SW 1271 (cell line): ENCODE data around the gene MEGF11.
"Not testable (repeated sequence)": the region's sequence is repeated elsewhere in the genome, so short reads cannot be mapped to it uniquely, and the experiment has no call there.

Experiments used
- DNase-seq, 2 experiments: peaks; one replicate each; lab custom pipeline; 2025; lab: John Stamatoyannopoulos, UW

MEGF11 gene

DNA sequence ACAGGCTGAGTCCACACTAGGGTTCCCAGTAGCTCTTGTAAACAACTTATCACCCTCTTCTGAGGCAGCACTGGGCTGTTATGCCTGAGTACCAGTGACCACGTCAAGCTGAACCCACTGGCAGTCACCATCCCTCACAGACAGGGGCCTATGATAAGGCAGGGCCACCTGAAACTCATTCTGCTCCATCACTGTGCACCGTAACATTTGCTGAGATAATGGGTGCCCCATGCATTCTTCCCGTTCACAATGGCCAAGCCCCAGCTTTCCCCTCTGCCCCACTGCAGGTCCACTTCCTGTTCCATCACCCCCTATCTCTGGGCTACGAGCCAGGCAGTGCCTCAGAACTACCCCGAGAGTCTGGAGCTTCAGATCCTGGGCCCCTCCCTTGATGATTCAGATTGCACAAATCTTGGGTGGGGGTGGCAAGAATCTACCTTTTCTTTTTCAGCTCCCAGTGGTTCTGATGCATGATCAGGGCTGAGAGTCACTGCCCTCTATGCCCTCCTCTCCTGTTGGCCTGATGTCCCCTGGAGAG is 226.2 kb downstream of the MEGF11 start:
- DNase-seq, result no peak

DNA sequence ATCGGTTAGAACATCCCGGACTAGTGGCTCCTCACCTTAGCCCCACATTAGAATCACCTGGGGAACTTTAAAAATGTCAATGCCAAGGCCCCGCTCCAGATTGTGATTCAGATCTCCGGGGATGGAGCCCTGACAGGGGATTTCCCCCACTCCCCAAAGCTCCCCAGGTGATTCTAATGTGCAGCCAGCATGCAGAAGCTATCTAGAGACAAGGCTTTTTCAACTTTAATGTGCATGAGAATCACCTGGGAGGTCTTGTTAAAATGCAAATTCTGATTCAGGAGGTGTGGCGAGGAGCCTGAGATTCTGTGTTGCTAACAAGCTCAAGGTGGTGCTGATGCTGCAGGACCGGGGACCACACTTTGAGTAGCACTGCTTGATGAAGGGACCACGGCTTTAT is 227.6 kb downstream of the MEGF11 start:
- no peak for DNase-seq

DNA sequence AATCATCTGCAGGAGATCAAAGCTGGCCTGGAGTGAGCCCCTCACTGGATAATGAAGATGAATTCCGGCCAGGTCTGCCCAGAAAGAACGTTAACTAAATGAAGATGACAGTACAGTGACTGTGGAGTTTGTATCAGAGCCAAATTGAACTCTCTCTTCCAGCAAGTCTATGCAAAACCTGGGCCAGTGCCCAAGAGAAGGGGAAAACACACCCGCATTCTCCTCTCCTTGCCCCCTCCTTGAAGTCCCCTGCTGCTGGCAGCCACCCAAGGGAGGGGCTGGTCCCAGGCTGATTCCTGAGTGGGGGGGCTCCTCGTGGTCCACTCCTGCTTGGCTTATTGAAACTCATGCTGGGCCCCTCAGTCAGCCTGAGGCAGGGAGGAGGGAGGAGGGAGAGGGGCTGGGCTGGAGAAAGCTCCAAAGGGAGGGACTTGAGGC is 228.5 kb downstream of the MEGF11 start:
- no peak for DNase-seq

DNA sequence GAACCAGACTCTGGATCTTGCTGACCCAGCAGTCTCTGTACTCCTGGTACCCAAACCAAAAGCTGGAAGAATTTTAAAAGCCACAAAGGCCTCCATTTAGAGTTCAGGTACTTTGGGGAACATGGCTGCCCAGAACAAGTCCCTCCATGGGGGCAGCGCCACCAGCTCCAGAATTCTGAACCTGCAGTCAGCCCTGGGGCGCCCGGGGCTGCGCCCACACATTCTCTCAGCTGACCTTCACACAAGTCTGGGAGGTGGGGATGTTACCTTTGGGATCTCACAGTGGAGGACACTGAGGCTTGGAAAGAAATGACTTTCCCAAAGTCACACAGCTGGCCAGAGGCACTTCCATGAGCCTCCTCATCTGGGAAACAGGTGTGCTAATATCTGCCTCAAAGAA is 229.4 kb downstream of the MEGF11 start:
- no peak for DNase-seq

DNA sequence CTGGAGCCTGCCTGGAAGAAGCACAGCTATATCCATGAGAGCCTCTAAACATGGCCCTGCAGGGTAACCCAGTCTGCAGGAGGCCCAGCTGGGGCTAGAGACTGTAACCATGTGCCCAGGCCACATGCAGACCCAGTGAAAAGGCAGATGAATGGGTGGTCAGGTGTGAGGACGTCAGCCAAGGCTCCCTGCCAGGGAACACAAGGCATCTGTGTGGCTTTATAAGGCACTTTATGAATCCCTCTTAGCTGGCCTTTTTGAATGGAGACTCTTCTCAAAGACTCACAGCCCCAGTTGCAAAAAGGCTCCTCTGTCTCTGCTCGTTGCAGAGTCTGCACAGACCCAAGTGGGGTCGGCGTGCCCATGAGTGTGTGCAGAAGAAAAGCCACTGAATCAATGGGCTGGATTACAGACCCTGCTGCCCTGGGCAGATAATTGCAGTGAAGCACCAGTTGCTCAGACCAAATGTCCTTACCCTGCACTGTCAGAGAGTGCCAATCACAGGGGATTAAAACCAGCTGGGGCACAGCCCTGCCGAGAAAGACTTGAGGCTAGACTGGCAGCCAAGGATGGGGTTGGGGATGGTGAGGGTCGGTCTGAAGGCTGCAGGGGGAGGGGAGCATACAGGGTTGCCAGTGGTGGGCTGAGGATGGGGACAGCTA is 230.1 kb downstream of the MEGF11 start:
- no peak for DNase-seq

DNA sequence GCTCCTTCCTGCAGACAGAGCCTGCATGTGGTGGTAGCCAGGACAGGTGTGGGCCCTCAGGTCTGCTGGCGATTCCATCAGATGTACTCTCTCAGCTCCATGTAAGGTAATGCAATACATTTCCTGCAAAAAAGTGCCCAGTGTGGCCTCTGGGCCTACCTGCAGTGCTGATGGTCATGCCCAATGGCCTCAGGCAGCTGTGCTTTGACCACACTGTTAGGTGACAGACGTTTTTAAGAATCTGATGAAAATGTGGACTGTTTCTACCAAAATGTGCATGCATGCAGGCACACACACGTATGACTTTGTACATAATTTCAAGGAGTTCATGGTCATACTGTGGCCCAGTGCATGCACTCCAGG is 231.4 kb downstream of the MEGF11 start:
- DNase-seq, result no peak

DNA sequence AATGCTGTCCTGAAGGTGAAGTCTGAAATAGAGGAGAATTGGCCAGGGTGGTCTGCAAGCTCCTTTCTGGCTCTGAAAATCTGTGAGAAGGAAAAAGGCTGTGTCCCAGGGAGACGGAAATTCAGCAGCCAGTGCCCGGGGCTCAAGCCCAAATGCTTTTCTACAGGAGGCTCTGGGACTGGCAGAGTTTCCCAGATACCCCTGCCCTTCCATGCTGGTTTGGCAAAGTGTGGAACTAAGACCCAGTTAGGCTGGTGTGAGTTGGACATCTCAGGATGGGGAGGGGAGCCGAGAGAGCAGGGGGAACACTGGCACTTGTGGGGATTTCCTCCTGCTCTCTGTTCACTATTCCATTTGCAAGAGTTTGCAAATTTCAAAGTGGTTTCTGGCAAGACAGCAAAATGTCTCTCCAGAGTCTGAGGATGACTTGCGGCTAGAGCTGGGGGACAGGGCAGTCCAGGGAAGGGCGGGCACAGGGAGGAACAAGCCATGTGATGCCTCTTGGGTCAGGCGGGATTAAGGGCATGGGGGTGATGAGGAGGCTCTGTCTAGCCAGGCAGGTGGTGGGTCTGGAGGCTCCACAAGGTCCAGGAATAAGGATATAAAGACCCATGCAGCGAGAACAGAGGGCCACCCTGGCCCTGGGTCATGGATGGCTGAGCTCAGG is 231.9 kb downstream of the MEGF11 start:
- no peak for DNase-seq

DNA sequence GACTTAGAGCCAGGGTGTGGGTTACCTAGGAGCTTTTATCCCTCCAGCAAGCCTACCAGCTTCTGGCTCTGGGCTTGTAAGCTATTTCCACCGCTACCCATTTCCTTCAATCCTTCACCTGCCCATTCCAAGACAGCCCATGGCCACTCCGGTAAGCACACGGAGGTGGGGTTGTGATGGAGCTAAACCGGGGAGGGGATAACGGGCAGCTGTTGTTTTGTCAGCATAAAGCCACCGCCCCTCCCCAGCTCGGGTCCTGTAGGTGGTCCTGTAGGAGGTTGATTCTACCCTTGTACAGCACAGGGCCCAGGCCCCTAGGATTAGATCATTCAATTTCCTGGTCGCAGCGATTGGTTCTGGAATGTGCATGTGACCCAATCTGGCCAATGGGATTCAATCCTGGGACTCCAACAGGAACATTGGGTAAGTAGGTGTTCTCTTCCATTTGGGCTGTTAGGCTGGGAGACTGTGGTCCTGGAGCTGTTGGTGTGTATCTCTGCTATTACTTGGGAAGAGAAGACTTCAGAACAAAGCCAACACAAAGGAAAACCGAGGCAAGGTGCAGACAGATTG is 233.6 kb downstream of the MEGF11 start:
- no peak for DNase-seq

DNA sequence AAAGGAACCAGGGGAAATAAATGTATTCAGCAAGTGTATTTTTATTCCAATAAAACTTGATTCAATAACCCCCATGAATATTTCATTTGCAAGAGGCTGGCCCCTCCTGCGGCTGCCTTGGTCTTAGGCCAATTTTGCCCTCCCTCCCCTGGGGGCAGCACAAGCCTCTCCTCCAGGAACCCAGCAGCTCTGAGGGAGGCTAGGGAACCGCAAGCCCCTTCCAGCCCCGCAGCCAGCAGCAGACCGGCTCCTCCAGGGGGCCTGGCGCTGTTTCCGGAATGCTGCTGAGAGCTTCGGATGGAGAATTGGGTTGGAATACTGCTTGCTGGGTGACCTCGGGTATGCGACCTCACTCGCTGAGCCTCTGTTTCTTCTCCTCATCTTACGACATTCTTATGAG is 234.2 kb downstream of the MEGF11 start:
- no peak for DNase-seq

DNA sequence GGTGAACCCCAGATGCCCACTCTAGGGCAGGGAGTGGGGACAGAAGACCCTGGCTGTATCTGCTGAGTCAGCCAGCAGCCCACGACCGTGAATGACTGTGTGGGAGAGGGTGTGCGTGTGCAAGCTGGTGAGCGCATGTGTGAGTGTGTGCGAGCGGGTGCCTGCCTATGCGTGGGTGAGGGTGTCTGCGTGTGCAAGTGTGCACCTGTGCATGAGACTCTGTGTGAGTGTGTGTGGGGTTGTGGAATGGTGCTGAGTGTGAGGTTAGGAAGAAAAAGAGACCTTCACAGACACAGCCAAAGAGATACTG is 235.1 kb downstream of the MEGF11 start:
- no peak for DNase-seq

DNA sequence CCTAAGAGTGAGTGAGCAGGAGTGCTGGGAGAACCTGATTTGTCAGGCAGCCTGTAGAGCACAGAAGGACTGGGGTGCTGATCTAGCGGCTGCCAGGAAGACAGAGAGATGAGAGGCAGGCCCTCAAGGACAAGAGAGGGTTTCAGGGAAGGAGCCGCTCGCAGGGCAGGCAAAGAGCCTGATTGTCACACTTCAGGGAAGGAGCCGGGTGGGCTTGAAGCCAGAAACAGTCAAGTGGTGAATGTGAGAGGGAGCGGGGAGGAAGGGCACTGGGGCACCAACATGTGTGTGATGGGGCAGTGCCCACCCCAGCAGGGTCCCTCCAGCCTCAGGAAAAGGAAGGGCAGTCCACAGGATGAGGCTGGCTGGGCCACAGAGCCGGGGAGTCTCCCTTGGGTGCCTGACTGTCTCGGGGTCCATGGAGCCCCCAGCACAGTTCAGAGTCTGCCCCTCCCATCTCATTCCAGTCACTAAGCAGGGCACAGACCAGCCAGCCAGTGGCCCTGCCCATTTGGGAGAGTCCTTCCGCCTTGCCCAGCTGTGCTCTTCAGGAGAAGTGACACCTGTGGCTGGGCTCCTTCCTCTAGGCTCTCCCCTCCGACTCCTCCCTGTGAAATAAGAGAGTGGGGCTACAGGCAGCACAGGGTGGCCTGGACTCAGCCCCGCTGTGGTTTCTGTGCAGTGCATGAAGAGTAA is 235.6 kb downstream of the MEGF11 start:
- DNase-seq, result no peak

DNA sequence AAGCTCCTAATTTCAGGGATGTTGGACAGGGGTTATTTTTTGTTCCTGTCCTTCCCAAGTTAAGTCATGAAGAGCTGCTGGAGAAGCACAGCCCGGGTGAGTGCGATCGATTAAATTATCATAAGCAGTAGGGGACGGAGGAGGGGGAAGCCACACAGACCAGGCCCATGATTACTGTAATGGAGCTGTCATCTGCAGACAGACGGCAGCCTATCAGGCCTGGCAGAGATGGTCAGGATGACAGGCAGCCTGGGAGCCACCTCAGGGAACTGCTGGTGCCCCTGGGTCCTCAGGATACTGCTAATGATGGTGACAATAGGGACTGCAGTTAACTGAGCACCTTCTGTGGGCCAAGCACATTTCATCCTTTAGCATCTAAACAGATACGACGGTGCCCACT is 236.6 kb downstream of the MEGF11 start:
- no peak for DNase-seq

DNA sequence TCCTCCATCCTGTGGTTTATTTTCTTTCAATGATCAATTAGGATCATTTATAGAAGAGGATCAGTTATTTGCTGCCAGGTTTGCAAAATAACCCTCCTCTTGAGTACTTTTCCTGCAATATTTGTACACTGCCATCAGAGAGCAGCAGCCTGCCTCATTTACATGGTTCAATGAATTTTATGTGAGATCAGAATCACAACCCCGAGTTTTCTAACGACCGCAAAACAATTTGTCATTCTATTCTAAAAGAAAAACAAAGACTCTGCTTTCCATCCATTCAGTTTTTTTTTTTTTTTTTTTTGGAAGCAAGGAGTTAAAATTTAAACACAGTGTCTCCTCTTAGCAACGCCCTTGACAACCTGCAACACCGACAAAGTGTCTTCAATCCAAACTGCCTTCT is 237.4 kb downstream of the MEGF11 start:
- DNase-seq, result no peak

DNA sequence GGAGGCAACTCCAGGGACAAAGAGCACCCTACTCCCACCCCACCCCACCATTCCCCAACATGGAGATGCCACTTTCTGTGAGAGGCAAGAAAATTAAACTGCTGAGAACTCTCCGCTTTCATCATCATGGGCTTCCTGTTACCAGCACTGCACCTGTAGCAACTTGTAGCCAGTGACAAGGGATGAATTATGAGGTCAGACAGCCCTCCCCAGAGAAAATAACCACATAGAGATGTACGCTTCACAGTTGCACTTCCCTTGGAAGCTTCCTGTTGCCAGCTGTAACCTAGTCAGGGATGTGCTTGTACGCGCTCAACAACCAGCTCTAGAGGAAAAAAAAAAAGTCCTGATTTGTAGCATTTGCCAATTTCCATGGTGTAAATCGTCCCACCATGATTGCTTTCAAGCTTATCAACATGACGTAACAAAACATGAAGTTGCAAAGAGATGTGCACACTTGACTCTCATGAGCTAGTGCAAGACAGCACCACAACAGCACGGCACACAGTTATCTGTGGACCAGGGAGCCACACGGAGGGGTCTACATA is 238.8 kb downstream of the MEGF11 start:
- DNase-seq, result no peak

DNA sequence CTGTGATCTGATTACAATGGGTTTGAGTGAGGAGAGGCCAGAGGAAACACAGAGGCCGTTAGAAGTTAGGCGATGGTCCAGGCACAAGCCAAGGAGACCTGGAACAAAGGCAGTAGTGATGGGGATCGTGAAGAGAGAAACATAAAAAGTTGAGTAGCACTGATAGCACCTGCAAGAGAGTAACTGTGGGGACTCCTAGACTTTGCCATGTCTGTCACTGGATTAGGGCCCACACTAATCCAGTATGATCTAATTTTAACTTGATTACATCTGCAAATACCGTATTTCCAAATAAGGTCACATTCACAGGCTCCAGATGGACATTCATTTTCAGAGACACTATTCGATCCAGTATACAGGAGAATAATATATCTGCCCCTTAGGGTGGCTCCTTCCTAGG is 239.5 kb downstream of the MEGF11 start:
- no peak for DNase-seq

DNA sequence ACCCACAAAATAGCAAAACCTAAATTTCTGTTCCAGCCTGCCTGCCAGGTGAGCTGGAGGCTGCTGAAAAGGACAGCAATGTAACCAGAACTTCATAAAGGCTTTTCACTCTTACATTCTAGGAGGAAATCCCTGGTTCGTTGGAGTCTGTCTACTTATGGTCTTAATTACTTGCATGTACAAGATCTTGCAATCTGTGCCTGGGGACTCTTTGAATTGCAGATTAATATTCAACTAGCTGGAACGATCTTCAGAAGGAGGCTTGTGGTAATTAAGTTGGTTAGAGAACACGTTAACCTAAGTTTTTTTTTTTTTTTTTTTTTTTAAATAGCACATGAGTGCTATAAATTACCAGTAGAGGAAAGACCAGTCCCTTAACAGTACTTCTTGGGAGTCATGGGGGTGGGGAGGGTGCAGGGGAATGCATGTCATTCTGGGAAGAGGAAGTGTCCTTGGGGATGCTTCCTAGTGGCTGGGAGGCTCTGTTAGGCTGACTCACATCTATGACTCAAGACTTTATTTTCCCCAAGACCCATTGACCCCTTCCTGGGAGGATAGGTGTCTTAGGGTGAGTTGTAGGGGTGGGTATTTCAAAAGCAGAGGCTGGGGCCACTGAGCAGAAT is 244.5 kb downstream of the MEGF11 start:
- no peak for DNase-seq

DNA sequence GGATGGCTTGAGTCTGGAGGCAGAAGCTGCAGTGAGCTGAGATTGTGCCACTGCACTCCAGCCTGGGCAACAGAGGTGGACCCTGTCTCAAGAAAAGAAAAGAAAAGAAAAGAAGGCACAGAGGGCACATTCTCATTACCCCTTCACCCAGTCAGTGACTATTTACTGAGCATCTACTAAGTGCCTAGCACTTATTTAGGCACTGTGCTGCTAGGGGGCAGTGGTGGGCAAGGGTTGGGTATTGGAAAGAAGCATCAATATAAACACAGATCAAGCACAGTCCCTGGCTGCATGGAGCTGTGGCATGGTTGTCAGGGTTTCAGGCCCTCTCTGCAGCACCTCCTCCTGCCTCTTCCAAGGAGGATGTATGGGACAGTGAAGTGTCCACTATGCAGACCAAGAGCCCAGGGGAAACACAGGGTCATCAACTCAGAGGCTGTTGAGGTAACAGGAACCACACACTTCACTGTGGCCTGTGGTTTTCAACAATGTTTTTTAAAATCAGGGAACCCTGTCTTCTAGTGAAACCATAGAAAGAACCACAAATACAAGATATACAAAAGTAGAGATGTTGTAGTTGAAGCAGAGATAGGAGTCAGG is 245.8 kb downstream of the MEGF11 start:
- no peak for DNase-seq

DNA sequence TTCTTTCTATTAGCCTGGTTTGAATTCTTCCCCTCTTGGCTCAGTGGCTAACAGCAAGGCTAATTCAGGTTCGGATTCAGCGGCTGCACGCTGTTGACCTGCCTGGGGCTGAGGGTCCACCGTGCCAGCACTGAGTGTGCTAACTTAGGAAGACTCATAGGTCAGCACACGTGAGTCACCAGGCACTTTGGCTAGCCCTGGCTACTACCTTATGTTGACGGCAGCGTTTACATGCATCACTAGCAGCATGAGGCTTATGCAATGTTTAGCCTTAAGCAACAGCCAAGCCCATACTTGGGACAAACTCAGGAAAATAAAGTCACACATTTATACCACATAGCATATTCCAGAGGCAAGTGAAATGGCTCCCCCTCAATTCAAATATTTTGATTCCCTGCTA is 246.6 kb downstream of the MEGF11 start:
- DNase-seq, result no peak

DNA sequence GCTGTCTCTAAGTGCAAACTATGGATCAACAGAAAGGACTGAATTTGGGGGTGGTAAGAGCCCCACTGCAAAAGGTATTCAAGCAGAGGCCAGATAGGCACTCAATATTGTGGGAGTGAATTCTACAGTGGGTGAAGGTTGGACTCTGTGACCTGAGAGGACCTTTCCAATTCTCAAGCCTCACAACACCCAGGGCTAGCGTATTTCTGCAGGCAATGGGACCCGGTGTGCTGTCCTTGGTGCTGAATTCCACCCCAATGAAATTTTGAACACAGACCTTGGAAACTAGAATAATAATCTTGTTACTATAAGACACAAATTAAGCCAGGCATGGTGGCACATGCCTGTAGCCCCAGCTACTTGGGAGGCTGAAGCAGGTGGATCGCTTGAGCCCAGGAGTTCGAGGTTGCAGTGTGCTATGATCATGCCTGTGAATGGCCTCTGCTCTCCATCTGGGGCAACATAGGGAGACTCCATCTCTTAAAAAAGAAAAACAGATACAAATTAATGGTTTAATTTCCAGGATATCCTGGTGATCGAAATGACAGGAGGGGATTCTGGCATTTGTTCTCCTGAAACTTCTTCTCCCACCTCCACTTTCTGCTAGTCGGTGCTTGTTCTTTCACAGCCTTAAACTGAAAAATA is 248.8 kb downstream of the MEGF11 start:
- no peak for DNase-seq

DNA sequence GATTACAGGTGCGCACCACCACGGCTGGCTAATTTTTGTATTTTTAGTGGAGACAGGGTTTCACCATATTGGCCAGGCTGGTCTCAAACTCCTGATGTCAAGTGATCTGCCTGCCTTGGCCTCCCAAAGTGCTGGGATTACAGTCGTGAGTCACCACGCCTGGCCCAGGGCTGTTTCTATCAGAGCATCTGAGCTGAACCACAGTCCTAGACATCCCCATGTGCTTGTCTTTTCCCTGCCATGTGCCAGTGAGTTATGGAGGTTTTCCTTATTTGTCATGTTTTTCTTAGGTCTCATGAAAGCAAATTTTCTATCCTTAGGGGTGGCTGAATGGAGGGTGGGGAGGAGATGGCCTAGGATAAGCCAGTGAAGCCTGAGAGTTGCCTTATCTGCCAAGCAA is 250.4 kb downstream of the MEGF11 start:
- not testable (repeated sequence) for DNase-seq

DNA sequence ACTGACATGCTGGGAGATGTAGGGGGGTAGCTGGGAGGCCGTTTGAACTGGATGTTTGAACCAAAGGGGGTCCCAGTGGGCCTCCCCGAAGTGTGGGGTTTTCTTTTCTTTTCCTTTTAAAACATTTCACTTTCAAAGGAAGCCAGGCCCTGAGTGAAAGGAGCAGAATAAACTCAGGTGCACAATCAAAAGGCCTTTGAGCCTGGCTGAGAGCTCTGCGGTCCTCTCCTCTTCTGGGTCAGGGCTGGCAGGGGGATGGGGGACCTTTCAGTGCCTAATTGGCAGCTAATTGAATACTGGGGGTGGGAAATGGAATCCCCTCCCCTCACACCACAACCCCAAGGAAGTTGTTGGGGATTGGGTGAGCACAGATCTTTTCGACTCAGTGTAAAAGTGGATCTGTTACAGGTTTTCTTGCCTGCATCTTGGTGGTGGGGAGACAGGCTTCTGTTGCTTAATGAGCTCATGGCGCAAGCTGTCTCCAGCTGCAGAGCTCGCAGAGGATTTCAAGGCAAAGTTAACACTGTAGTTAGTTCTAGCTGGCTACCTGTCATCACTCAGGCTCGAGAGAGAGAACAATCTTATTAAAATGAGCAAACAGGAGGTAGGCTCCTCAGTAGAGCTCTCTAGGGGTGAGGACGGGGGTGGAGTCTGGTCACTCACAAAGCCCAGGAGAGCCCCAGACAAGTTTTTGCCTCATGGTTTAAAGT is 251.7 kb downstream of the MEGF11 start:
- no peak for DNase-seq
